Esophagus squamous epithelium (tissue), 4 donors: ENCODE data around the gene PCLO.

Experiments
- CTCF ChIP-seq, 6 experiments: fragments of 450-650 bp in 4 of 6; fragments of 200-600 bp in 2 of 6; sonication (generic) in 2 of 6; IDR thresholded peaks; one replicate each; pipeline ENCODE4 v1.5.1; 2016 to 2019; ENCODE audit warnings: antibody characterized with exemption in 6 of 6, mild to moderate bottlenecking in 4 of 6, moderate library complexity in 4 of 6
- POLR2A ChIP-seq, 4 donors: fragments of 450-650 bp; IDR thresholded peaks; one replicate each; pipeline ENCODE4 v1.6.1; 2017; ENCODE audit warnings: antibody characterized with exemption in 4 of 4, mild to moderate bottlenecking in 4 of 4, moderate library complexity in 3 of 4

- TF ChIP-seq CTCF (IDR thresholded peaks at IDR 0.05) (no peak), POLR2A (IDR thresholded peaks at IDR 0.05) (no peak)
These were observed 186.7 kb downstream of the PCLO start for GRCh38 chr7:82975811-82976468.
